ENCODE data around the gene NSFL1C. TPM values are rescaled to one million over a fixed set of nuclear protein-coding genes. Genes with fewer than 3 reads are reported as not detected.
A peak's percentile ranks its signal among the peaks of the same experiment; 100 is the strongest.

The NSFL1C gene
- total RNA-seq, 1 experiment from 2014 or later = 151 TPM

- no TSS peak for BruUV-seq (replicated peaks)
- ATAC-seq = no peak
- Histone ChIP-seq H3K4me3 (ENCODE audit: low read depth in 2 of 2, low read length in 2 of 2) (no peak overlapping the region), H3K9me3 (ENCODE audit: control insufficient read depth, insufficient read depth, low read depth, low read length) (no peaks in the 10 kb centered on the region), H3K4me1 (ENCODE audit: control insufficient read depth, insufficient read depth, low read length) (peaks cover 18% of the 10 kb centered on the region), H3K27ac (ENCODE audit: low read length) (peak overlapping the region; percentile 35; the same call in 1 of the 2 replicates), H3K27me3 (ENCODE audit: control insufficient read depth, insufficient read depth, low read length) (no peaks in the 10 kb centered on the region), H3K36me3 (ENCODE audit: control insufficient read depth, insufficient read depth, low read length) (no peaks in the 10 kb centered on the region)
- intact Hi-C loops (cut with micrococcal nuclease; ENCODE audit: unreplicated experiment) = loop anchor here (10.0 kb wide), 1 partner anchor 256 kb away; no protein-coding TSS in a partner anchor
- POLR2A ChIA-PET = no interaction called here
- in situ Hi-C loops (cut with HindIII; ENCODE audit: low pct_unique_long_range_greater_than_20kb, low sequenced_read_pairs) = no loop called here
- DNase-seq (ENCODE audit: low read depth, low spot score) = no peak
- CTCF ChIA-PET = no interaction called here
- TF ChIP-seq POLR2AphosphoS5 (IDR thresholded peaks at IDR 0.05; ENCODE audit: low read depth, low read length) (no peak), SIN3A (IDR thresholded peaks at IDR 0.05; ENCODE audit: borderline replicate concordance, insufficient read depth, low read depth, low read length) (no peak), REST (IDR thresholded peaks at IDR 0.05; ENCODE audit: insufficient read depth in 1 of 2, low read depth in 2 of 2, low read length in 1 of 2) (no peak), TCF7L2 (IDR thresholded peaks at IDR 0.05; ENCODE audit: low read depth, low read length) (no peak)
- TF ChIP-seq, protein P1, sequence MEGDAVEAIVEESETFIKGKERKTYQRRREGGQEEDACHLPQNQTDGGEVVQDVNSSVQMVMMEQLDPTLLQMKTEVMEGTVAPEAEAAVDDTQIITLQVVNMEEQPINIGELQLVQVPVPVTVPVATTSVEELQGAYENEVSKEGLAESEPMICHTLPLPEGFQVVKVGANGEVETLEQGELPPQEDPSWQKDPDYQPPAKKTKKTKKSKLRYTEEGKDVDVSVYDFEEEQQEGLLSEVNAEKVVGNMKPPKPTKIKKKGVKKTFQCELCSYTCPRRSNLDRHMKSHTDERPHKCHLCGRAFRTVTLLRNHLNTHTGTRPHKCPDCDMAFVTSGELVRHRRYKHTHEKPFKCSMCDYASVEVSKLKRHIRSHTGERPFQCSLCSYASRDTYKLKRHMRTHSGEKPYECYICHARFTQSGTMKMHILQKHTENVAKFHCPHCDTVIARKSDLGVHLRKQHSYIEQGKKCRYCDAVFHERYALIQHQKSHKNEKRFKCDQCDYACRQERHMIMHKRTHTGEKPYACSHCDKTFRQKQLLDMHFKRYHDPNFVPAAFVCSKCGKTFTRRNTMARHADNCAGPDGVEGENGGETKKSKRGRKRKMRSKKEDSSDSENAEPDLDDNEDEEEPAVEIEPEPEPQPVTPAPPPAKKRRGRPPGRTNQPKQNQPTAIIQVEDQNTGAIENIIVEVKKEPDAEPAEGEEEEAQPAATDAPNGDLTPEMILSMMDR (IDR thresholded peaks at IDR 0.05) = no peak
Measured at GRCh38 chr20:1471242-1471641, 4.6 kb upstream of the NSFL1C start.

DNA sequence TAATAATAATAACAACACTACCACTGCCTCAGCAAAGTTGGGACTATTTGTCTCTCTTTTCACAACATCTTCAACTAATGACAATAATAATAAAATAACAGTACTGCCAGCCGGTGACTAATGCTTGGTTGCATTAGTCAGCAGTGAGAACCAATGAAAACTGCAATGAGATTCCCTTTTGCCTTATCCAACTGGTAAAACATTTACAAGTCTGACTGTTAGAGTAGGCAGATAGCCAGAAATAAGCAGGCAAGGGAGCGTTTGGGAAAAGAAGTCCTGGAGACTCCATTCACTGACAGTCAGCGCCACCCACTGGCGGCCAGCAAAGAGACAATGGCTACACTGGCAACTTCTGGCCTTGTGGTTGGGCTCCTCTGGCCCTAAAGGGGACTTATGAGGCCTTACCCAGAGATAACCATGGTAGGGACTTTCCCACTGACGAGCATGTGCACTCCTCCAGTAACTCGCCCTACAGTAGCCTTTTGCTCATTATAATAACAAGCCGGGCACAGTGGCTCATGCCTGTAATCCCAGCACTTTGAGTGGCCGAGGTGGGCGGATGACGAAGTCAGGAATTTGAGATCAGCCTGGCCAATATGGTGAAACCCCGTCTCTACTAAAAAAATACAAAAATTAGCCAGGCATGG, 3.4 kb upstream of the NSFL1C start:
- DNase-seq (ENCODE audit: low read depth, low spot score) = peak; percentile 84
- intact Hi-C loops (cut with micrococcal nuclease; ENCODE audit: unreplicated experiment) = loop anchor here (5.0 to 10.0 kb wide), 2 partner anchors 143 to 255 kb away; partner anchors contain the start of gene SDCBP2
- ChIA-PET CTCF (interaction anchor here (0.6 to 4.1 kb wide), 5 partner anchors 34 to 893 kb away, joined by 4 to 16 read pairs (median 7); no protein-coding TSS in a partner anchor), POLR2A (interaction anchor here (0.7 kb wide), 1 partner anchor 338 kb away, joined by 7 read pairs; no protein-coding TSS in a partner anchor)
- ATAC-seq = peak; percentile 72
- Histone ChIP-seq H3K27ac (ENCODE audit: low read length) (peak overlapping the region; percentile 67), H3K9me3 (ENCODE audit: control insufficient read depth, insufficient read depth, low read depth, low read length) (no peaks in the 10 kb centered on the region), H3K4me3 (ENCODE audit: low read depth in 2 of 2, low read length in 2 of 2) (no peak overlapping the region), H3K27me3 (ENCODE audit: control insufficient read depth, insufficient read depth, low read length) (no peaks in the 10 kb centered on the region), H3K36me3 (ENCODE audit: control insufficient read depth, insufficient read depth, low read length) (peaks cover 3% of the 10 kb centered on the region; the same call in 1 of the 2 replicates), H3K4me1 (ENCODE audit: control insufficient read depth, insufficient read depth, low read length) (peaks cover 27% of the 10 kb centered on the region)
- TF ChIP-seq SIN3A (IDR thresholded peaks at IDR 0.05; ENCODE audit: borderline replicate concordance, insufficient read depth, low read depth, low read length) = no peak
- 0 out of 2 replicates have a peak, but pooled peaks have one; percentile 43 for TF ChIP-seq TCF7L2 (IDR thresholded peaks at IDR 0.05; ENCODE audit: low read depth, low read length)
- TF ChIP-seq REST (IDR thresholded peaks at IDR 0.05; ENCODE audit: insufficient read depth in 1 of 2, low read depth in 2 of 2, low read length in 1 of 2) = no peak
- TF ChIP-seq POLR2AphosphoS5 (IDR thresholded peaks at IDR 0.05; ENCODE audit: low read depth, low read length) = peak; percentile 57; the same call in 1 of the 2 replicates
- TF ChIP-seq, protein P1 (IDR thresholded peaks at IDR 0.05) = peak; percentile 95
- in situ Hi-C loops (cut with HindIII; ENCODE audit: low pct_unique_long_range_greater_than_20kb, low sequenced_read_pairs) = no loop called here
- BruUV-seq (replicated peaks) = no TSS peak

Data from Panc1 (cell line).